CD14-positive monocyte (primary cell): ENCODE data around the gene MEX3A. TPM values are rescaled to one million over a fixed set of nuclear protein-coding genes. Genes with fewer than 3 reads are reported as not detected.

Source experiments
- DNase-seq, 3 donors: peaks; one replicate each; pipeline ENCODE4 v3.0.0-alpha.2; 2011 to 2022
- H2AFZ ChIP-seq: 2 replicates; pipeline ENCODE4 v1.6.0; 2012; ENCODE audit warnings: mild to moderate bottlenecking, low read depth, low read length, inconsistent platforms; ENCODE audit not compliant: insufficient read depth, poor library complexity, severe bottlenecking
- H3K27ac ChIP-seq, 2 donors: 1 replicate in 1 of 2; 2 replicates in 1 of 2; pipeline ENCODE4 v1.5.1; 2012 to 2013; ENCODE audit warnings: low read length in 2 of 2, control low read depth in 1 of 2, inconsistent platforms in 1 of 2, low read depth in 1 of 2, mild to moderate bottlenecking in 1 of 2
- H3K27me3 ChIP-seq, 2 donors: one replicate each; pipeline versions ENCODE4 v1.6.0 to v1.6.1; 2011 to 2013; ENCODE audit warnings: low read length in 2 of 2; ENCODE audit not compliant: control insufficient read depth in 2 of 2, insufficient read depth in 2 of 2
- H3K36me3 ChIP-seq, 2 donors: replicated peaks in 1 of 2; 1 replicate in 1 of 2; 2 replicates in 1 of 2; pipeline versions ENCODE4 v1.5.1 to v1.6.1; 2012 to 2013; ENCODE audit warnings: low read length in 2 of 2, control low read depth in 1 of 2, inconsistent platforms in 1 of 2, mild to moderate bottlenecking in 1 of 2; ENCODE audit not compliant: insufficient read depth in 2 of 2, control insufficient read depth in 1 of 2
- H3K4me1 ChIP-seq, 2 donors: 1 replicate in 1 of 2; 2 replicates in 1 of 2; pipeline versions ENCODE4 v1.5.1 to v1.6.1; 2012 to 2013; ENCODE audit warnings: low read length in 2 of 2, control low read depth in 1 of 2, inconsistent platforms in 1 of 2, mild to moderate bottlenecking in 1 of 2, moderate library complexity in 1 of 2; ENCODE audit not compliant: insufficient read depth in 2 of 2, control insufficient read depth in 1 of 2
- H3K4me2 ChIP-seq: replicated peaks from 2 replicates; pipeline ENCODE3; 2012; ENCODE audit warnings: low read length, moderate library complexity, mild to moderate bottlenecking; ENCODE audit not compliant: poor library complexity, severe bottlenecking; ENCODE audit errors: extremely low read depth
- H3K4me3 ChIP-seq, 3 experiments: fragments of 200-600 bp in 1 of 3; sonication (generic) in 1 of 3; replicated peaks in 1 of 3; 1 replicate in 2 of 3; 2 replicates in 1 of 3; pipeline ENCODE4 v1.5.1; 2011 to 2013; ENCODE audit warnings: low read length in 3 of 3, mild to moderate bottlenecking in 3 of 3, control low read depth in 2 of 3, low read depth in 2 of 3, inconsistent platforms in 1 of 3, moderate library complexity in 1 of 3
- H3K79me2 ChIP-seq: 2 replicates; pipeline ENCODE4 v1.6.0; 2012; ENCODE audit warnings: mild to moderate bottlenecking, control low read depth, inconsistent platforms, low read length, moderate library complexity; ENCODE audit not compliant: insufficient read depth
- H3K9ac ChIP-seq: 2 replicates; pipeline ENCODE4 v1.6.0; 2017; ENCODE audit warnings: low read length, mild to moderate bottlenecking; ENCODE audit not compliant: insufficient read depth, poor library complexity, severe bottlenecking
- H3K9me3 ChIP-seq, 2 donors: replicated peaks in 1 of 2; 1 replicate in 1 of 2; 2 replicates in 1 of 2; pipeline versions ENCODE4 v1.5.1 to v1.6.1; 2012 to 2013; ENCODE audit warnings: low read length in 2 of 2, control low read depth in 1 of 2; ENCODE audit not compliant: control insufficient read depth in 1 of 2, insufficient read depth in 1 of 2
- H4K20me1 ChIP-seq: 2 replicates; pipeline ENCODE4 v1.6.0; 2012; ENCODE audit warnings: mild to moderate bottlenecking, low read length, control low read depth, moderate library complexity; ENCODE audit not compliant: insufficient read depth
- H3K27ac Mint-ChIP-seq, 7 donors: one replicate each; pipeline ENCODE4 v1.8.0; 2020; ENCODE audit warnings: mild to moderate bottlenecking in 7 of 7, mixed read lengths in 7 of 7, moderate library complexity in 6 of 7, inconsistent platforms in 2 of 7
- H3K27me3 Mint-ChIP-seq, 3 donors: one replicate each; pipeline ENCODE4 v1.8.0; 2021 to 2022; ENCODE audit warnings: low read depth in 3 of 3, mild to moderate bottlenecking in 3 of 3, mixed read lengths in 3 of 3, moderate library complexity in 3 of 3, inconsistent platforms in 1 of 3
- H3K36me3 Mint-ChIP-seq, 2 donors: one replicate each; pipeline ENCODE4 v1.8.0; 2020; ENCODE audit warnings: mixed read lengths in 2 of 2, inconsistent platforms in 1 of 2, mild to moderate bottlenecking in 1 of 2
- H3K4me1 Mint-ChIP-seq: one replicate; pipeline ENCODE4 v1.8.0; 2020; ENCODE audit warnings: mild to moderate bottlenecking, mixed read lengths
- H3K4me3 Mint-ChIP-seq, 2 donors: one replicate each; pipeline ENCODE4 v1.8.0; 2020; ENCODE audit warnings: mild to moderate bottlenecking in 2 of 2, mixed read lengths in 2 of 2, moderate library complexity in 1 of 2
- H3K9me3 Mint-ChIP-seq, 7 donors: one replicate each; pipeline ENCODE4 v1.8.0; 2020 to 2022; ENCODE audit warnings: mixed read lengths in 7 of 7, mild to moderate bottlenecking in 6 of 7, moderate library complexity in 6 of 7, inconsistent platforms in 2 of 7
- CTCF ChIP-seq: fragments of 200-600 bp; IDR thresholded peaks from one replicate; pipeline ENCODE4 v1.8.0; 2022; ENCODE audit warnings: antibody characterized with exemption, mild to moderate bottlenecking
- WGBS: methylation state at CpG from one replicate; pipeline ENCODE4 v1.1.5; 2013; ENCODE audit warnings: missing lambda C conversion rate; ENCODE audit not compliant: insufficient coverage; 5-methylcytosine and 5-hydroxymethylcytosine counted together
- intact Hi-C, 2 donors: fragments of 100-400 bp; cut with micrococcal nuclease; formaldehyde crosslinking; loops; one replicate each; pipeline versions ENCODE4 v1.15.0 to v1.15.1; 2023
- polyA plus RNA-seq, 3 donors: library from polyadenylated mRNA; depleted of rRNA in 1 of 3; unstranded in 2 of 3; stranded (reverse) in 1 of 3; fragments of 300-500 nt in 2 of 3; fragments of >200 nt in 1 of 3; fragmentation: Illumina TruSeq in 2 of 3; gene quantifications; 1 replicate in 2 of 3; 2 replicates in 1 of 3; pipeline ENCODE4 v1.2.3, GENCODE V29; 2012 to 2021

MEX3A gene
- polyA plus RNA-seq, 3 donors: not detected

GRCh38 chr1:156104861-156105832 lies 22.9 kb upstream of the MEX3A start:
- peaks cover 67 to 100% of the 10 kb centered on the region in 2 donors for H3K27me3 ChIP-seq
- peaks cover 43% of the 10 kb centered on the region for H3K4me1 Mint-ChIP-seq
- peak; percentile 28 to 48 (median 48) for DNase-seq
- peak overlapping the region in 1 of 2 donors; percentile 54 for H3K27ac ChIP-seq
- H3K79me2 ChIP-seq: no peaks in the 10 kb centered on the region
- H3K4me3 ChIP-seq: peak overlapping the region in 1 of 3 experiments; percentile 42
- H3K9ac ChIP-seq: peak overlapping the region; percentile 53
- no peaks in the 10 kb centered on the region for H4K20me1 ChIP-seq
- no peak for TF ChIP-seq CTCF
- H3K4me3 Mint-ChIP-seq: peak overlapping the region; percentile 65 to 90
- H3K36me3 Mint-ChIP-seq: peaks cover 15 to 21% of the 10 kb centered on the region in 2 donors
- H3K27ac Mint-ChIP-seq: peak overlapping the region in 6 of 7 donors; percentile 95 to 98 (median 97)
- peaks cover 94 to 100% (median 95%) of the 10 kb centered on the region in 3 donors for H3K27me3 Mint-ChIP-seq
- 75% methylated on average over 4 of the region's 11 CpGs for WGBS
- H3K4me2 ChIP-seq: peak overlapping the region; percentile 53
- peaks cover 0 to 32% (median 15%) of the 10 kb centered on the region in 7 donors for H3K9me3 Mint-ChIP-seq
- peaks cover 31 to 37% of the 10 kb centered on the region in 2 donors for H3K4me1 ChIP-seq
- intact Hi-C loops: no loop called here
- no peaks in the 10 kb centered on the region for H3K9me3 ChIP-seq
- H3K36me3 ChIP-seq: no peaks in the 10 kb centered on the region
- H2AFZ ChIP-seq: no peak overlapping the region

GRCh38 chr1:156104065-156104810 lies 22.0 kb upstream of the MEX3A start:
- peaks cover 96 to 100% (median 97%) of the 10 kb centered on the region in 3 donors for H3K27me3 Mint-ChIP-seq
- 35% methylated on average over 8 of the region's 15 CpGs for WGBS

More at GRCh38 chr1:156104065-156104810, 22.0 kb upstream of the MEX3A start:
- peak overlapping the region in 1 of 2 donors; percentile 62 for H3K27ac ChIP-seq
- H3K4me1 ChIP-seq: peaks cover 31 to 37% of the 10 kb centered on the region in 2 donors
- no peaks in the 10 kb centered on the region for H3K36me3 ChIP-seq
- no peaks in the 10 kb centered on the region for H3K79me2 ChIP-seq
- H3K4me3 Mint-ChIP-seq: peak overlapping the region in 1 of 2 donors; percentile 90
- peaks cover 15 to 19% of the 10 kb centered on the region in 2 donors for H3K36me3 Mint-ChIP-seq
- H3K9ac ChIP-seq: peak overlapping the region; percentile 24
- H3K4me3 ChIP-seq: no peak overlapping the region
- no peak overlapping the region for H2AFZ ChIP-seq
- peak; percentile 73 to 78 (median 78) for DNase-seq
- intact Hi-C loops: no loop called here
- H3K4me2 ChIP-seq: no peak overlapping the region
- peaks cover 43% of the 10 kb centered on the region for H3K4me1 Mint-ChIP-seq
- peaks cover 0 to 4% of the 10 kb centered on the region in 2 donors for H3K9me3 ChIP-seq
- peaks cover 0 to 33% (median 15%) of the 10 kb centered on the region in 7 donors for H3K9me3 Mint-ChIP-seq
- TF ChIP-seq CTCF: no peak
- peaks cover 66 to 100% of the 10 kb centered on the region in 2 donors for H3K27me3 ChIP-seq
- peak overlapping the region in 6 of 7 donors; percentile 84 to 98 (median 96) for H3K27ac Mint-ChIP-seq
- no peaks in the 10 kb centered on the region for H4K20me1 ChIP-seq
